Subcutaneous abdominal adipose tissue (tissue), 5 donors: ENCODE results near the gene LYZL4.

Experiments used
- H3K27ac ChIP-seq: one replicate; pipeline ENCODE4 v1.7.0; 2013; ENCODE audit warnings: low read depth, mild to moderate bottlenecking, inconsistent platforms, low read length, moderate library complexity
- H3K27me3 ChIP-seq, 5 donors: one replicate each; pipeline ENCODE4 v1.7.0; 2013; ENCODE audit warnings: low read length in 5 of 5, inconsistent platforms in 1 of 5; ENCODE audit not compliant: control insufficient read depth in 5 of 5, insufficient read depth in 4 of 5
- H3K36me3 ChIP-seq, 5 donors: one replicate each; pipeline ENCODE4 v1.7.0; 2013; ENCODE audit warnings: low read length in 5 of 5; ENCODE audit not compliant: control insufficient read depth in 5 of 5, insufficient read depth in 5 of 5
- H3K4me1 ChIP-seq, 5 donors: one replicate each; pipeline ENCODE4 v1.7.0; 2013; ENCODE audit warnings: low read length in 5 of 5, mild to moderate bottlenecking in 3 of 5, moderate library complexity in 1 of 5; ENCODE audit not compliant: control insufficient read depth in 5 of 5, insufficient read depth in 5 of 5
- H3K4me3 ChIP-seq, 5 donors: one replicate each; pipeline ENCODE4 v1.7.0; 2013; ENCODE audit warnings: low read length in 5 of 5, low read depth in 1 of 5
- H3K9ac ChIP-seq, 5 donors: one replicate each; pipeline ENCODE4 v1.7.0; 2013; ENCODE audit warnings: low read length in 5 of 5, mild to moderate bottlenecking in 4 of 5, moderate library complexity in 3 of 5
- H3K9me3 ChIP-seq, 5 donors: one replicate each; pipeline ENCODE4 v1.7.0; 2013; ENCODE audit warnings: low read length in 5 of 5; ENCODE audit not compliant: control insufficient read depth in 5 of 5
- donor health status: healthy.
- donor health status: healthy.
- donor health status: healthy.
- donor health status: healthy.
- donor health status: healthy.

Gene LYZL4, protein sequence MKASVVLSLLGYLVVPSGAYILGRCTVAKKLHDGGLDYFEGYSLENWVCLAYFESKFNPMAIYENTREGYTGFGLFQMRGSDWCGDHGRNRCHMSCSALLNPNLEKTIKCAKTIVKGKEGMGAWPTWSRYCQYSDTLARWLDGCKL

DNA sequence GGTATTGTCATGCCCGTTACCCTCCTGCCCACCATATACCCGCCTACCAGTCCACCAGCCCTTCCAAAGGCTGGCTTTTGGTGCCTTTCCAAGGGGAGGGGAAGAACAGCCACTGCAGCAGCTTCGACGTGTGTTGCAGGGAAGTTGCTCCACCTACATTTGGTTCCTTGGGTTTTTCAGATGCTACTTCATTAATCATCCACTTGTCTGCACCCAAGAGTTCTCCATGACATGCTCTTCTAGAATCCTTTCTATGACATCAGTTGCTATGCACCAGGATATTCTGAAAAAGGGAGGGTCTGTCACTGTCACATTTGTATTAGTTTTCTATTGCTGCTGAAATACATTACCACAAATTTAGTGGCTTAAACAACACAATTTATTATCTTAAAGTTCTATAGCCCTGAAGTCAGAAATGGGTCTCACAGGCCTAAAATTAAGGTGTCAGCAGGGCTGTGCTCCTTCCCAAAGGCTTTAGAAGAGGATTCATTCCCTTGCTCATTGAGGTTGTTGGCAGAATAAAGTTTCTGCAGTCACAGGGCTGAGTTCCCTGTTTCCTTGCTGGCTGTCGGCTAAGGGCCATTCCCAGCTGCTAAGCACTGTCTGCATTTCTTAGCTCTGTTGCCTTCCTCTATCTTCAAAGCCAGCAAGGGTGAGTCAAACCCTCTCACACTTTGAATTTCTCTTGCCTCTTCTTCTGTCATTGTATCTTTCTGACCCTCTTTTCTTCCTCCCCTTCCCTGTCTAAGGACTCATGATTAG, at the start of gene LYZL4:
Gene LYZL4, minus strand, starts transcription at position 241 of the 762 bp plus-strand sequence. CDS start 3,359 bp downstream, outside the sequence.
- Histone ChIP-seq H3K4me1 (no peaks in the 10 kb centered on the region), H3K36me3 (no peaks in the 10 kb centered on the region), H3K9ac (no peak within 1 kb of the TSS), H3K4me3 (no peak within 1 kb of the TSS), H3K27me3 (peaks cover 0 to 4% (median 2%) of the 10 kb centered on the region in 5 donors), H3K9me3 (no peaks in the 10 kb centered on the region), H3K27ac (no peak within 1 kb of the TSS)

DNA sequence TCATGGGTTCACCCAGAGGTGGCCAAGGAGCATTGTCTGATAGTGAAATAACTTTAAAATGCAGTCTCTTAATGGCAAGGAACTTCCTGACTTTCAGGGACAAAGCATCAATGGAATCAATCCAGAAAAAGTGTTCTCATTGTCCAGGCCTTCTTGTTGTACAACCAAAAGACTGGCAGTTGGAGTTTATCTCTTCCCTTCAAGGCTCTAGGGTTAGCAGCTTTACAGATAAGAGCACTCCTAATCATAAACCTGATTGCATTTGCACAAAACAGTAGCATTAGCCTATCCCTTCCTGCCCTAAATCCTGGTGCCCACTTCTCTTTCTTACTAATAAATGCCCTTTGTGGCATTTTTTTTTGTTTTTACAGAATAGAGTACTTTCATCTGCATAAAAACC, 48.7 kb upstream of the LYZL4 start:
- Histone ChIP-seq H3K9me3 (no peaks in the 10 kb centered on the region), H3K36me3 (no peaks in the 10 kb centered on the region), H3K27me3 (no peaks in the 10 kb centered on the region), H3K27ac (no peak overlapping the region), H3K9ac (no peak overlapping the region), H3K4me3 (no peak overlapping the region), H3K4me1 (no peaks in the 10 kb centered on the region)

DNA sequence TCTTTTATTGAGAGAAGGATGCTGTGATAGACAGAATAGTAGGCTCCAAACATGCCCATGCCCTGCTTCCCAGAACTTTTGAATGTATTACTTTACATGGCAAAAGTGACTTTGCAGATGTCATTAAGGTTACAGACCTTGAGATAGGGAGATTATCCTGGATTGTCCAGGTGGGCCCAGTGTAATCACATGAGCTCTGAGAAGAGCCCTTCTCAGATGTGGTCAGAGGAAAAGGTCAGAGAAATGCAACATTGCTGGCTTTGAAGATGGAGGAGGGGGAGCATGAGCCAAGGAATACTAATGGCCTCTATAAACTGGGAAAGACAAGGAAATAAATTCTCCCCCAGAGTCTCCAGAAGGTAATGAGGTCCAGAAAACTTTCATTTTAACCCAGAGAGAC, 45.8 kb upstream of the LYZL4 start:
- Histone ChIP-seq H3K36me3 (no peaks in the 10 kb centered on the region), H3K27ac (no peak overlapping the region), H3K9ac (no peak overlapping the region), H3K27me3 (no peaks in the 10 kb centered on the region), H3K9me3 (no peaks in the 10 kb centered on the region), H3K4me1 (peaks cover 0 to 7% (median 0%) of the 10 kb centered on the region in 5 donors), H3K4me3 (no peak overlapping the region)

DNA sequence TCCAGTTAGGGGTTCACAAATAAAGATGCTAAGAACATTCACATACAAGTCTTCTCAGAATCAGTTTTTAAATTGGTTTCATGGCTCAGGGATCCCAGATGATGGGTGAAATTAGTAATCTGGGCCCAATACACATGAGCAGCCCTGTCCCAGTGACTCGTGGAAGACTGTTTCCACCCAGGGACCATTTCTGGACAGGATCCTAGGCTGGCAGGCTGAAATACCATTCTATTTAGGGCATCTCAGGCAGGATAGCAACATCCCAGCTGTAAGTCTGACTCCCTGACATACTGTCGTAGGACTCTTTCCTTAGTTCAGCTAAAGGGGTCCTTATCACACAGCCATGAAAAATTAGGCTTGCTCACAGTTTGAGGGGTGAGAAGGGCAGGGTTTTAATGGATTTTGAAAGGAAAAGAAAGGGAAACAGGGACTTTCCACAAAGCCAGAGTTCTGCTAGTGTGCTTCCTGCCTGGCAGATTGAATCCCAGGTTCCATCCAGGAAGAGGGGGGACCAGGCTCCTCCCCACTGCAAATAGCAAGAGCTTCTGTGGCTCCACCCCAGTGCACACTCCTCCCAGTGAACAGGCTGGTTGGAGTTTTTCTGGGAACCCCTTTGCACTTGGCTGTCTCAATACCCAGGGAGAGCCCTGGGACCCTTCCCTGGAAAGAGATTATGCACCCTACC, 41.3 kb upstream of the LYZL4 start:
- Histone ChIP-seq H3K9me3 (no peaks in the 10 kb centered on the region), H3K27ac (no peak overlapping the region), H3K4me1 (peaks cover 0 to 7% (median 0%) of the 10 kb centered on the region in 5 donors), H3K9ac (no peak overlapping the region), H3K4me3 (no peak overlapping the region), H3K27me3 (no peaks in the 10 kb centered on the region), H3K36me3 (no peaks in the 10 kb centered on the region)

DNA sequence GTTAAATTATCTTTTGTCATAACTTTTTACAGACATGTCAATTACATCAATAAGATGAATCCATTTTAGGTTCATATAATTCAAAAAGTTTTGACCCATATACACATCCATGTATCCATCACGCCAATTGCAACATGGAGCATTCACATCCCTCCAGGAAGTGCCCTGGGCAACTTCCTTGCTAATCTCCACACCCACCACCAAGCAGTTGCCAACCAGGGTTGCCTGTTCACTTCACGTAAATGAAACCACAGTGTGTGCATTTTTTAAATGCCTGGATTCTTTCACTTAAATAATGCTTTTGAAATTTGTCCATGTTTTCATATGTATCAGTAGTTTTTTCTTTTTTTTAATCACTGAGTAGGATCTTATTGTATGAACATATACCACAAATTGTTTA, 40.7 kb upstream of the LYZL4 start:
- Histone ChIP-seq H3K27me3 (no peaks in the 10 kb centered on the region), H3K4me1 (peaks cover 0 to 7% (median 0%) of the 10 kb centered on the region in 5 donors), H3K4me3 (no peak overlapping the region), H3K27ac (no peak overlapping the region), H3K36me3 (no peaks in the 10 kb centered on the region), H3K9ac (no peak overlapping the region), H3K9me3 (no peaks in the 10 kb centered on the region)

DNA sequence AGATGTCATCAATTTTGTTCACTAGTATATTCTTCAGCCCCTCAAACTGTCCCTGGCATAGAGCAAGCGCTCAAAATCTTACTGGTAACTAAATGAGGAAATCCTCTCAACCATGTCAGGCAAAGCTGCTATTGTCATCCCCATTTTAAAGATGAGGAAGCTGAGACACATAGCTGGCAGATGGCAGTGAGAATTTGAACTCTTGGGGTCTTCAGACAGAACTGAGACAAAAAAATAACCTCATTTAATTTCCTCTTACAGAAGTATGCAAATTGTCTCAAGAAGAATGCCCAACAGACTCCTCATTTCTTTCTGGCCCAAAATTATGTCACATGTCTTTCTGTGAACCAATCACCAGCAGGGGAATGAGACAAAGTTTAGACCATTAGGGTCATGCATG, 40.2 kb upstream of the LYZL4 start:
- Histone ChIP-seq H3K36me3 (no peaks in the 10 kb centered on the region), H3K4me3 (no peak overlapping the region), H3K9me3 (no peaks in the 10 kb centered on the region), H3K9ac (no peak overlapping the region), H3K27ac (no peak overlapping the region), H3K4me1 (peaks cover 0 to 7% (median 0%) of the 10 kb centered on the region in 5 donors), H3K27me3 (no peaks in the 10 kb centered on the region)

DNA sequence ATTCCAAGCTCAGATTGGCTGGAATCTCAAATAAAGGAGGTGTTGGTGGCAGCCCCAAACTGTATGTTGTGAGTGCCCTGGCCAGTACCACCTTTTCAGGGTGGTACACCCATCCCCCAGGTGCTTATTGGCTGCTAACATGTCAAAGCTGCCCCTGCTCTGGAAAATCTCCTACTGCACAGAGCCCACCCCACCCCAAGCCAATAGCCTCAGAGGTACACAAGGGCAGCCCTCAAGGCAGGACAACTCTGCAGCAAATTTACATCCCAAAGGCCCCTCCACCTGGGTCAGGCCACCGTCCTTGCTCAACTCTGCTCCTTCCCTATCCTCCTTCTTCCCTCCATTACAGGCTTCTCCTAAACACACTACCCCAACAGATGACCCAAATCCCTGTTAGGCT, 37.1 kb upstream of the LYZL4 start:
- Histone ChIP-seq H3K27me3 (peaks cover 0 to 8% (median 2%) of the 10 kb centered on the region in 5 donors), H3K9me3 (no peaks in the 10 kb centered on the region), H3K36me3 (no peaks in the 10 kb centered on the region), H3K9ac (no peak overlapping the region), H3K4me3 (no peak overlapping the region), H3K27ac (no peak overlapping the region), H3K4me1 (peaks cover 0 to 7% (median 0%) of the 10 kb centered on the region in 5 donors)

DNA sequence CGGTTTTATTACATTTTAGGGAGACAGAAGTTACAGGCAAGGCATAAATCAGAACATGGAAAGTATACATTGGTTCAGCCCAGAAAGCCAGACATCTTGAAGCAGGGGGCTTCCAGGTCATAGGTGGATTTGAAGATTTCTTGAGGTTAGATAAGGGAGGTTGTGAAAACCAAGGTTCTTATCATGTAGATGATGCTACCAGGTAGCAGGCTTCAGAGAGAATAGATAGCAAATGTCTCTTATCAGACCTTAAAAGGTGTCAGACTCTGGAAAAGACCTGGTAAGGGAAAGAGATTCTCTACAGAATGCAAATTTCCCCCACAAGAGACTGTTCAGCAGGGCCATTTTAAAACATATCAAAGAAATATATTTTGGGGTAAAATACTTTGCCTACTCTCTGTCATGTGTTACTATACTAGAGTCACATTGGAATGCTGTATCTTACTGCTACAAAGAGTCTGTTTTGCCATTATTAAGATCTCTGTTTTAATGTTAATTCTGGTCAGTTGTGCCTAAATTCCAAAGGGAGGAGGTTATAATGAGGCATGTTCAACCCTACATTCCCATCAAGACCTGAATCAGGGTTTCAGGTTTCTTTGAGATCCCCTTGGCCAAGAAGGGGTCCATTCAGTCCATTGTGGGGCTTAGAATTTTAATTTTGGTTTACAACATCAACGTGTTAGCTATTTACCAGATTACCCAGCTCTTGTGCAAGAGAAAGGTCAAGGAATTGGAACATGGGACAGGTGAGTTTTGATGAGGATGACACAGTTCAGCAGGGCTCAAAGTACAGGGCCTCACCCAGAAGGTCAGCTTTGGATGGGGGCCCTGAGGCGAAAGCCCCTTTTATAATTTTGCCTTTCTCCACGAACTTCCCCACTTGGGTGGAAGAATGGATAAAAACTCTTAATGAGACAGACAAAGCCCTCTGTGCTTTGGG, 36.0 kb upstream of the LYZL4 start:
- Histone ChIP-seq H3K27me3 (peaks cover 0 to 9% (median 4%) of the 10 kb centered on the region in 5 donors), H3K9me3 (no peaks in the 10 kb centered on the region), H3K36me3 (no peaks in the 10 kb centered on the region), H3K4me1 (no peaks in the 10 kb centered on the region), H3K27ac (no peak overlapping the region), H3K4me3 (no peak overlapping the region), H3K9ac (no peak overlapping the region)

DNA sequence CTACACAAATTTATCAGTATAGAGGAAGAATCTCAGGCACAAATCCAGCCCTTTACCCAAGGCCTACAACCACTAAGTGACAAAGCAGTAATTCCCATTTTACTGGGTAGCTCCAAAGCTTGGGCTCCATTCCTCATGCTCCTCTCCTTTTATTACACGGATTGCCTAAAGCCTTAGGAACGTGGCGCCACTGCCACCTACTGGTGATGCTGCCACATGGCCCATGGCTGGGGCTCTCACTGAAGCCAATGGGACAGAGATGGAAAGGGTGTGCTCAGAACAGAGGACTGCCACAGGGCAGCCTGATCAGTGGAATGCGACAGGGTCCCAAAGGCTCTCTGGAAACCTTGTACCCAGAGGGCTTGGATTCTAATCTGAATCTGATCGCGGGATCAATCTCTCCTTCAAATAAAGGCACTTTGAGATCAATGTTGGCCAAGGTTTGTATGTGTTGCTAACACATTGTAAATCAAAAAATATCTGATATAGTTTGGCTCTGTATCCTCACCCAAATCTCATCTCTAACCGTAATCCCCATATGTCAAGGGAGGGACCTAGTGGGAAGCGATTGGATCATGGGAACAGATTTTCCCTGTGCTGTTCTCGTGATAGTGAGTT, 33.5 kb upstream of the LYZL4 start:
- Histone ChIP-seq H3K27ac (no peak overlapping the region), H3K27me3 (peaks cover 2 to 14% (median 5%) of the 10 kb centered on the region in 5 donors), H3K4me1 (no peaks in the 10 kb centered on the region), H3K9me3 (no peaks in the 10 kb centered on the region), H3K9ac (no peak overlapping the region), H3K36me3 (no peaks in the 10 kb centered on the region), H3K4me3 (no peak overlapping the region)
